Activated T-cell treated with anti-CD3 and anti-CD28 coated beads for 4 hours (primary cell): ENCODE results near the gene PCDHGC3.

Experiments used
- DNase-seq: peaks from one replicate; pipeline ENCODE4 v3.0.0-alpha.2; 2020

The PCDHGC3 gene

DNA sequence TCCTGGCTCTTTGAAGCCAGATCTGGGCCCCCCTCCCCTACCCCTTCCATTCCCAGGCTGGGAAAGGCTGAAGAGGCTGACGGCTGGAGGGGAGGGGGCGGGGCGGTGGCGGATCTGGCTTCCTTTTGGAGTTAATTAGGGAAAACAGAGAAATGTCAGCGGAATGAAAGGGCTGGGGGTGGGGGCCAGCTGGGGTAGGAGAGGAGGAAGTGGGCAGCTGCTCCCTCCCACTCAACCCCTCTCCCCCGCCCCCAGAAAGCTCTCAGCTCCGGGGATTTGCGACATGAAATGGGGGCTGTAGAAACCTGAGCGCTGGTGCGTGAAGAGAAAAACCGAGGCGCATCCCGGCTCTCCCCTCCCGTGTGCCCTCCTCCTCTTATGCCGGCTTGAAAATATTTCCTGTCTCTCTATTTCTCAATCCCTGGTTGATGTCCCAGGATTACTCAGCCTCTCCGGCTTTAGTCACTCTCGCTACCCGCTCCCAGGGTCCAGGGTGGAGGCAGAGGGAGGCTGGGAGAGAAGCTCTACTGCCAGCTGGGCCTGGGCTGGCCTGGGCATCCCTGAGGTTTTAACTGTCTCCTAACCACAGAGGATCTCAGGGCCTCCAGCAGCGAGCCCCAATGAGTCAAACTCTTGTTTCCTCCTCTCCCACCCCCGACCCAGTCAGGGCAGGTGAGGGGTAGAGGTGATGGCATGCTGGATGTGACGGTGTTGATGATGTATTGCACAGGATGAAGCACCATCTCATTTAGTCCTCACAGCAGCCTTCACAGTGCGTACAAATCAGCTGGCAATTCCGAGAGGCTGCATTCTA lies 33.2 kb downstream of the PCDHGC3 start:
- DNase-seq, result no peak

GRCh38 chr5:141510160-141510559 lies 34.4 kb downstream of the PCDHGC3 start:
- DNase-seq, result no peak

- no peak for DNase-seq
Observed at GRCh38 chr5:141510850-141511601, 35.3 kb downstream of the PCDHGC3 start.

DNA sequence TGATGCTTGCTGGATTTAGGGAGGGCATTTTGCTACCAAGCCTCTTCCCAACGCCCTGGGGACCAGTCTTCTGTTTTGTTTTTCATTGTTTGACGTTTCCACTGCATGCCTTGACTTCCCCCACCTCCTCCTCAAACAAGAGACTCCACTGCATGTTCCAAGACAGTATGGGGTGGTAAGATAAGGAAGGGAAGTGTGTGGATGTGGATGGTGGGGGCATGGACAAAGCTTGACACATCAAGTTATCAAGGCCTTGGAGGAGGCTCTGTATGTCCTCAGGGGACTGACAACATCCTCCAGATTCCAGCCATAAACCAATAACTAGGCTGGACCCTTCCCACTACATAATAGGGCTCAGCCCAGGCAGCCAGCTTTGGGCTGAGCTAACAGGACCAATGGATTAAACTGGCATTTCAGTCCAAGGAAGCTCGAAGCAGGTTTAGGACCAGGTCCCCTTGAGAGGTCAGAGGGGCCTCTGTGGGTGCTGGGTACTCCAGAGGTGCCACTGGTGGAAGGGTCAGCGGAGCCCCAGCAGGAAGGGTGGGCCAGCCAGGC lies 36.1 kb downstream of the PCDHGC3 start:
- DNase-seq, result no peak

DNA sequence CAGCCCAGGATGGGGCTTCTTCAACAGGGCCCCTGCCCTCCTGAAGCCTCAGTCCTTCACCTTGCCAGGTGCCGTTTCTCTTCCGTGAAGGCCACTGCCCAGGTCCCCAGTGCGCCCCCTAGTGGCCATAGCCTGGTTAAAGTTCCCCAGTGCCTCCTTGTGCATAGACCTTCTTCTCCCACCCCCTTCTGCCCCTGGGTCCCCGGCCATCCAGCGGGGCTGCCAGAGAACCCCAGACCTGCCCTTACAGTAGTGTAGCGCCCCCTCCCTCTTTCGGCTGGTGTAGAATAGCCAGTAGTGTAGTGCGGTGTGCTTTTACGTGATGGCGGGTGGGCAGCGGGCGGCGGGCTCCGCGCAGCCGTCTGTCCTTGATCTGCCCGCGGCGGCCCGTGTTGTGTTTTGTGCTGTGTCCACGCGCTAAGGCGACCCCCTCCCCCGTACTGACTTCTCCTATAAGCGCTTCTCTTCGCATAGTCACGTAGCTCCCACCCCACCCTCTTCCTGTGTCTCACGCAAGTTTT lies 36.7 kb downstream of the PCDHGC3 start:
- peak; percentile 81 for DNase-seq

- no peak for DNase-seq
Observed at GRCh38 chr5:141512911-141513626, 37.3 kb downstream of the PCDHGC3 start.

DNA sequence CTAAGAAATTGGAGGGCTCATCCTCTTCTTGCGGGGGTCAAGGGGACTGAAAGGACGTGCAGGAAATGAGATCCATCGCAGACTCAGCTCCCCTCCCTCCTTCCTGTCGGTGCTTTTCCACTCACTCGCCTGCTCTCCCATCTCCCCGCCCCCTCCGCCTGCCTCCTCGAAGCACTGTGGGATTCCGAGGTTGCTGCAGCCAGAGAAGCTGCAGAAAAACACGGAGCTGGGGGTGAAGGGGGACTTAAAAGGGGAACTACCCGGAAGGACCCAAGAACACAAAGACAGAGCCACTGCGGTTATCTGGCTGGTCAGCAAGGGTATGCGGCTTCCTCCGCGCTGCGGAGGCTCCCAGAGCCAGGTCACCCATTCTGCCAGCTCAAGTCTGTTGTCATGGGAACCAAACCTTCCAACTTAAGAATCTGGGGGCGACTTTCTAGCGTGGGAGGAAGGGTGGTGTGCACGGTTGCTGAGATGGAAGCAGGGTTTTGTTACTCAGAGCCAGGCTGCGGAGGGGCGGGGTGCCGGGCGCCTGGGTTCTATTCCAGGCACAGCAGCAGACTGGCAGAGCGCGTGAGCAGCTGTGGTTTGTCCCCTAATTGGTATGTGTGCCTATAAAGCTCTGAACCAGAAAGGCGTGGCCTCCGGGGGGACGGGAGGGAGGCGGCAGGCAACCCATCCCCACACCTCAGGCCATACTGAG lies 38.0 kb downstream of the PCDHGC3 start:
- DNase-seq, result peak; percentile 68

GRCh38 chr5:141514330-141515133 lies 38.8 kb downstream of the PCDHGC3 start:
- DNase-seq, result no peak

- no peak for DNase-seq
Observed at GRCh38 chr5:141515141-141515540, 39.4 kb downstream of the PCDHGC3 start.

GRCh38 chr5:141515946-141516671 lies 40.3 kb downstream of the PCDHGC3 start:
- no peak for DNase-seq

DNA sequence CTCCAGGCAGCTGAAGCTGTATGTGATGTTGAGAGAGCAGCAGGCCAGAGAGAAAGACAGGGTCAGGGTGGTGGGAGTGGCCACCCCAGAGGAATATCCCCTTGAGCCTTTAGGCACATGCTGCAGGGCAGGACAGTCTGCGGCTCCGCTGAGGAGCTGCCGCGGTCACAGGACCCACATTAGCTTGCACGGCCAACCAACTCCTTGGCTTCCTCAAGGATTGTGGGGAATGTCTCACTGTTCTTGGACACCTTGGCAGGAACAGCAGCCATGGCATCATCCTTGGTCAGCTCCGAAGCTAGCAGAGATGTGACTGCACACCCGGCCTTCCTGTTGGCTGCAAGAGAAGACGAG lies 40.9 kb downstream of the PCDHGC3 start:
- DNase-seq, result no peak

DNA sequence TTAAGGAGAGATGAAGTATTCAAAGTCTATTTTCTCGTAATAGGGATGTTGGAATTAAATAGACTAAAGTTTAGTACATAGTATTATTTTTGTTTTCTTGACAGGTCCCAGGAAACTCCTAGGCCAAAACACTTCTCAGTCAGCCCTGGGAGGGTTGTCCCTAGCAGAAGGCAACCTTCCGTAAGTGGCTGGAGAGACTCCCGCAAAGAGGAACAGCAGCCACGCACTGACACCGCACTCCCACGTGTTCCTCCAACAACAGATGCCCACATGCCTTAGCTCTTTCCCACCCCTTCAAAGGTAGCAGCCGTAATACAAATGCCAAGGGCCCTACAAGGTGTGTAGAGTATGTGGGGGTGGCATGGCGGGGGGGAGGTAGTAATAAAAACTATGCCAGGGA lies 41.5 kb downstream of the PCDHGC3 start:
- no peak for DNase-seq

- no peak for DNase-seq
Observed at GRCh38 chr5:141517880-141518617, 42.3 kb downstream of the PCDHGC3 start.

- no peak for DNase-seq
Observed at GRCh38 chr5:141518618-141519015, 42.9 kb downstream of the PCDHGC3 start.

DNA sequence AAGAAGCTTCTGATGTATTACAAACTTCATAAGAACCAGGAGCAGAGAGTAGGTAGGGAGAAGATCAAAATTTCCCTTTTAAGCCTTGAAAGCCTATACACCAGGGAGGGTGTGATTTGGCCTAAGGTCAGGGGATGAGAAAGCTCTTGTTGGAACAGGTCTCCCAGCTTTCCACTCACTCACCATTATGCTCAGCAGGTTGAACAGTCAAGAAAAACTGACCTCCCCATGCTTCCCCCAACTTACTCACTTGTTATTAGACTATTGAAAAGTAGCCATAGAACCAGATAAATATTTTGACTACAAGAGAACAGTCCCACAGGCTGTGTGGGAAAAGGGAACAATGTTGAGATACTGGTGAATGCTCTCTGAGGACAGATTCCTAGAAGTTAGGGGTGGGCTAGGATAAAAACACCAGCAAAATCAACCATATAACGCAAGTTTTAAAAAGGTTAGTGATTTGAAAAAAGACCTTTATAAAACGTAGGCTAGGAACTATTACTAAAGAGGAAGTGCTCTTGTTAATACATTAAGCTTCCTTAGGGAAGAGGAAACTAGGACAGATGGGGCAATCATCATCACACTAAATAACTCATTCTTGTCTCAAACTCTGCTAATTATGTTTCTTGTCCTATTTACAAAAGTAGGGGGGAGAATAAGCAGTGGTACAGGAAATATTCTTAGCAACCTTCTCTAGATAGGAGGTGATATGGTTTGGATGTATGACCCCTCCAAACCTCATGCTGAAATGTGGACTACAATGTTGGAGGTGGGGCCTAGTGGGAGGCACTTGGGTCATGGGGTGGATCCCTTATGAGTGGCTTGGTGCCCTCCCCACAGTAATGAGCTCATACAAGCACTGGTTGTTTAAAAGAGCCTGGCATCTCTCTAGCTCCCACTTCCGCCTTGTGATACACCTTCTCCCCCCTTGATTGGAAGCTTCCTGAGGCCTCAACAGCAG lies 44.1 kb downstream of the PCDHGC3 start:
- no peak for DNase-seq

DNA sequence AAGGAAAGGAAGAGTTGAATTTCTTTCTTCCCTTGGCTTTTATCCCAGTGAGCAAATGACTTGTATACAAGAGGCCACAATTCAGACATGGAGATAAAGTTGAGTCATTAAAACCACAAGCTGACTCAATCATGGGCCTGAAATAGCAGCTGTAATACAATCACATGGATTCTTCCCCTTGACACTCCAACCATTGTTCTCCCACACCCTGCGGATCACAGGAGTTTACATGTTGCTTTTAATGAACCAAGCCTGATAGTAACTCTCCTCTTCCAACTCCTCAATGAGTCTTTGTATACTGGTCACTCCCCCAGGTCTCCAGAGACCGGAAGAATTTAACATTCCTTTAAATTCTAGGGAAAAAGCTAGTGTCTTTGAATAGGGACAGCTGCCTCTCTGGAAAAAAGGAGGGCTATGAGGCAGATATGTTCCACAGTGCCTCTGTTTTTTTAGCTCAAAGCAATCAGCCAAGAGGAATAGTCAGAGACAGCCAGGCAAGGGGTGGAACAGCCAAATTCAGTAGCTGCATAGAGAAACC lies 45.5 kb downstream of the PCDHGC3 start:
- no peak for DNase-seq

- DNase-seq, result no peak
Observed at GRCh38 chr5:141522301-141522700, 46.5 kb downstream of the PCDHGC3 start.

GRCh38 chr5:141523991-141524390 lies 48.2 kb downstream of the PCDHGC3 start:
- no peak for DNase-seq
